GM20431 (cell line): ENCODE results near the gene CITED2.

Experiments used
- in situ Hi-C: fragments of 300-500 bp; cut with MseI, MboI; formaldehyde crosslinking; loops from one replicate; pipeline ENCODE4 v1.15.0; 2020; ENCODE audit warnings: low sequenced_read_pairs; ENCODE audit not compliant: unreplicated experiment

Gene CITED2

DNA sequence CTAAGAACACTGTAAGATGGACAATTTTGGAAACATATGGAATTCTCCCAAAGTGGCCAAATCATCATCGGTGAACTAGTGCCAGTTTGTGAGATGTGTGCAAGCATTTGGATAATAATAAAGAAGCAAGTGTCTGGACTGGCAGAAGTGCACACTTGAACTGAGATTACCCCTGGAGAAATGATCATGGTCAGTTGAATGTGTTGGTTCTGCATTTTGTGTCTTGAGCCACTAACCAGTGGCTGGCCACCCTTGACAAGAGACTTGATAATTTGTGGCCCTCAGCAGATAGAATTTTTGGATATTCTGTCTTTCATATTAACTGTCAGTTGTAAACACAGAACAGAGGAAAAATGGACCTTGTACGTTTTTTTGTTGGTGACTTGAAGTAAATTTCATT is 37.4 kb downstream of the CITED2 start:
- in situ Hi-C loops, result no loop called here

DNA sequence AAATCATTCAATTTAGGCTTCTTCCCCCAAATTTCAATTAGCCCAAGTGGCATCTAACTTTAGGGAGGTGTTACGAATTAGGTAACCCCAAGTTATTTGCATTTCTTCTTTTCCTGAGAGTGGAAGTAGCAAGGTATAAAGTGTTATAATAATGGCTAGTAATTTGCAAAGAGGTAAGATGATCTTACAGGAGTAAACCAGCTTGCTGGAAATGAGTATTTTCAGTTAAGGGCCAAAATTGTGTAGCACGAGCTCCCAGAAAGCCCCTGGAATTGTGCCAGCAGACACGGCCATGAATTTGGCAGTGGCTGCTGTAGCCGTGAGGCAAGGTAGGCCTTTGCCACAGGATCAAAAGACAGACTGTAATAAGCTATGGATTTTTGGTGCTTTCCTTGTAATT is 38.0 kb downstream of the CITED2 start:
- in situ Hi-C loops, result no loop called here

- in situ Hi-C loops, result no loop called here
Measured at GRCh38 chr6:139335447-139336210, 38.8 kb downstream of the CITED2 start.

- in situ Hi-C loops, result no loop called here
Measured at GRCh38 chr6:139334806-139335446, 39.5 kb downstream of the CITED2 start.

- in situ Hi-C loops, result no loop called here
Measured at GRCh38 chr6:139330826-139331500, 43.5 kb downstream of the CITED2 start.

- in situ Hi-C loops, result no loop called here
Measured at GRCh38 chr6:139330306-139330705, 44.1 kb downstream of the CITED2 start.

DNA sequence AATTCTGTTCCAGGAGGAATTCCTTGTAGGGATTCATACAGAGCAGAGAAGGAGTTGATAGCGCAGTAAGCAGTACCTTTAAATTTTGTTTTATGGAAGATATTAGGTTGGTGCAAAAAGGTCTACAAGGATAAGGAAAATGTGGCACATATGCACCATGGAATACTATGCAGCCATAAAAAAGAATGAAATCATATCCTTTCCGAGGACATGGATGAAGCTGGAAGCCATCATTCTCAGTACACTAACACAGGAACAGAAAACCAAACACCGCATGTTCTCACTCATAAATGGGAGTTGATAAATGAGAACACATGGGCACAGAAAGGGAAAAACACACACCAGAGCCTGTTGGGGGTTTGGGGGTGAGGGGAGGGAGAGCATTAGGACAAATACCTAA is 45.2 kb downstream of the CITED2 start:
- in situ Hi-C loops, result no loop called here

DNA sequence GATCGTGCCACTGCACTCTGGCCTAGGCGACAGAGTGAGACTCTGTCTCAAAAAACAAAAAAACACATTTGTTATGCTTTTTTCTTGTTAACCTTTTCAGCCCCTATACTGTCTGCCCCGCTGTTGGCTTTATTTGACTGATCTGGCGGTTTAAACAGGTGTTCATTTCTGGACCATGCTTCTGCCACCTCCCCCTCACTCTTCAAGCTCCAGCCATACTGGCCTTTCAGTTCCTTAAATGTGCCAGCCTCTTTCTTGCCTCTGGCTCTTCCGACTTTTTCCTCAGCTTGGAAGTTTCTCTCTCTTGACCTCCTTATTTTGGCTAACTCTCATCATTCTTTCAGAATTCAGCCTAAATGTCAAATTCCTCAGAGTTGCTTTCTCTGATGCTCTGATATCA is 47.4 kb downstream of the CITED2 start:
- in situ Hi-C loops, result no loop called here

GRCh38 chr6:139325686-139326085 is 48.8 kb downstream of the CITED2 start:
- in situ Hi-C loops, result no loop called here

- in situ Hi-C loops, result no loop called here
Measured at GRCh38 chr6:139325125-139325524, 49.3 kb downstream of the CITED2 start.

GRCh38 chr6:139324301-139324555 is 50.2 kb downstream of the CITED2 start:
- in situ Hi-C loops, result no loop called here

DNA sequence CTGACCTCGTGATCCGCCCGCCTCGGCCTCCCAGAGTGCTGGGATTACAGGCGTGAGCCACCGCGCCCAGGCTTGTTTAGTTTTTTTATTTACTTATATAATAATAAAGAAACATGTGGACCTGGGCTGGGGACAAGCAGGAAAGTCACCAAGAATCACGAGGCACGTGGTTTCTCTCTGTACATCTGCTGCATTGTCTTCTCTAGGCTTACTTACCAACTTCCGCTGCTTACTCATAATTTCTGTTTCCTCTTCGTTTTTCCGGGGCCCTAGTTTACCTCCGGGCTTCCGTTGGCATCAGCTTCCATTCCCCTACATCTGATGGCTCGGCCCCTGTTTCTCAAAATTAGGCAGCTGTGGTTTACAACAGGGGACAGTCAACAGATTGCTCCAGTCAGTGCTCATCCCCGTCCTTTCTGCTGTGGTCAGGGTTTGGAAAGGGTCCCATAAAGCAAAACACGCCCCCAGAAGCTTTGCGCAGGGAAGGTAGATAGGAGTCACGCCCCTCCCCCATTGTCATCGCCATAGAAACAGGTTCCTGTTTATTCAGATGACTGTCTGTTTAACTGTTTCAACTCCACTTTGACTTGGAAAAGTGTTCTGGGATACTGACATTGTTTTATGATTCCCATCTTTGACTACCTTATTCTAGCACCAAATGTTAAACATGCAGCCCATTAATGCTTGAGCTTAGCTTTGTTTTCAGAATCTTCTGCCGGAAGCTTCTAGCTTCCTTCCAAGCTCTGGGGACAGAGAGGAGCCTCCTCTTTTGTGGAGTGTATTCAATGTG is 50.7 kb downstream of the CITED2 start:
- in situ Hi-C loops, result no loop called here
